ENCODE results near the gene PDCD2.

Gene PDCD2

GRCh38 chr6:170584954-170585498 is 589 bp upstream of the PDCD2 start:
- peak overlapping the region; percentile 89 for H3K27ac ChIP-seq

GRCh38 chr6:170583756-170584180 is 669 bp downstream of the PDCD2 start:
- TF ChIP-seq ZFX (IDR thresholded peaks at IDR 0.05) (no peak), CTCF (conservative IDR thresholded peaks at IDR 0.05) (peak; percentile 28)
- H3K27ac ChIP-seq = peak overlapping the region; percentile 89

More at GRCh38 chr6:170584954-170585498, 589 bp upstream of the PDCD2 start:
- TF ChIP-seq ZFX (IDR thresholded peaks at IDR 0.05) (no peak), CTCF (conservative IDR thresholded peaks at IDR 0.05) (no peak)

GRCh38 chr6:170578909-170579308 is 5.5 kb downstream of the PDCD2 start:
- TF ChIP-seq CTCF (conservative IDR thresholded peaks at IDR 0.05) (no peak), ZFX (IDR thresholded peaks at IDR 0.05) (no peak)
- H3K27ac ChIP-seq = no peak overlapping the region

- H3K27ac ChIP-seq = no peak overlapping the region
- TF ChIP-seq ZFX (IDR thresholded peaks at IDR 0.05) (no peak), CTCF (conservative IDR thresholded peaks at IDR 0.05) (peak; percentile 32)
These were observed 9.2 kb downstream of the PDCD2 start for GRCh38 chr6:170575250-170575649.

- no peak for TF ChIP-seq ZFX (IDR thresholded peaks at IDR 0.05)
- no peak for TF ChIP-seq CTCF (conservative IDR thresholded peaks at IDR 0.05)
- no peak overlapping the region for H3K27ac ChIP-seq
These were observed 11.6 kb downstream of the PDCD2 start for GRCh38 chr6:170572704-170573466.

- H3K27ac ChIP-seq = no peak overlapping the region
- TF ChIP-seq ZFX (IDR thresholded peaks at IDR 0.05) = no peak
- TF ChIP-seq CTCF (conservative IDR thresholded peaks at IDR 0.05) = no peak
These were observed 19.4 kb downstream of the PDCD2 start for GRCh38 chr6:170564936-170565530.

GRCh38 chr6:170561555-170561954 is 22.9 kb downstream of the PDCD2 start:
- no peak for TF ChIP-seq CTCF (conservative IDR thresholded peaks at IDR 0.05)
- no peak for TF ChIP-seq ZFX (IDR thresholded peaks at IDR 0.05)
- peak overlapping the region; percentile 41; the same call in 1 of the 2 replicates for H3K27ac ChIP-seq

Measured in C4-2B (cell line).